Calu3 (cell line): ENCODE results near the gene SND1. TPM values are rescaled to one million over a fixed set of nuclear protein-coding genes. Genes with fewer than 3 reads are reported as not detected.

Experiments
- BruUV-seq: library from RNA; stranded (reverse); fragments of 400-500 nt; replicated peaks from 2 replicates; lab custom pipeline; 2021; lab: Mats Ljungman, UMichigan
- CTCF ChIA-PET: fragments of 300-600 bp; sonication (Branson Sonifier 250); formaldehyde crosslinking; loops from one replicate; lab custom pipeline; 2022; ENCODE audit warnings: antibody characterized with exemption; lab: Charles Lee
- DNase-seq: peaks from one replicate; pipeline ENCODE4 v3.0.0; 2022
- H3K27ac Mint-ChIP-seq: one replicate; pipeline ENCODE4 v1.8.0; 2022; ENCODE audit warnings: mixed read lengths; ENCODE audit not compliant: unreplicated experiment
- H3K27me3 Mint-ChIP-seq: one replicate; pipeline ENCODE4 v1.8.0; 2022; ENCODE audit warnings: mixed read lengths; ENCODE audit not compliant: unreplicated experiment
- H3K36me3 Mint-ChIP-seq: one replicate; pipeline ENCODE4 v1.8.0; 2022; ENCODE audit warnings: mild to moderate bottlenecking, moderate library complexity, mixed read lengths; ENCODE audit not compliant: insufficient read depth, unreplicated experiment
- H3K4me1 Mint-ChIP-seq: one replicate; pipeline ENCODE4 v1.8.0; 2022; ENCODE audit warnings: mild to moderate bottlenecking, low read depth, mixed read lengths; ENCODE audit not compliant: unreplicated experiment
- H3K4me3 Mint-ChIP-seq: one replicate; pipeline ENCODE4 v1.8.0; 2022; ENCODE audit warnings: mild to moderate bottlenecking, low read depth, moderate library complexity, mixed read lengths; ENCODE audit not compliant: unreplicated experiment
- H3K9me3 Mint-ChIP-seq: one replicate; pipeline ENCODE4 v1.8.0; 2022; ENCODE audit warnings: low read depth, mixed read lengths; ENCODE audit not compliant: unreplicated experiment
- intact Hi-C: fragments of 100-400 bp; cut with micrococcal nuclease; formaldehyde crosslinking; loops from one replicate; pipeline ENCODE4 v1.10.0; 2022; ENCODE audit not compliant: unreplicated experiment
- total RNA-seq: library from RNA; stranded (reverse); gene quantifications from 2 replicates; pipeline ENCODE4 v1.2.3, GENCODE V29; 2022
- TF ChIP-seq, protein P1 (sequence below): fragments of 200-600 bp; IDR thresholded peaks from one replicate; pipeline ENCODE4 v1.8.0; 2022; ENCODE audit warnings: antibody characterized with exemption; ENCODE audit not compliant: unreplicated experiment

SND1 gene
- total RNA-seq, 1 experiment from 2014 or later, result 205 TPM

DNA sequence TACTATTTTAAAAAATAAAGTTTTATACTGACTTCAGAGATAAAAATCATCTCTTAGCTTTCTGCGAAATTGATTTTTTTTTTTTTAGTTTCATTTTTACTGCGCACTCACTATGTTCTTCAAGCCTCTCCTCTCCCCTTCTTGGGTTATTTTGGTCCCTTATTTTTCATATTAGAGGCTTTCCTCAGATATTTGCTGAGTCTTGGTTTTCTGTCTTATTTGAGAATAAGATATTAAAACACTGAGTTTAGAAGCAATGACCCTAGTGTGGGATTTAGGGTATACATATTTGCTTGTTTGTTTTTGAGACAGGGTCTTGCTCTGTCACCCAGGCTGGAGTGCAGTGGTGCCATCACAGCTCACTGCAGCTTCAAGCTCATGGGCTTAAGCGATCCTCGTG, 59.9 kb downstream of the SND1 start:
- BruUV-seq, result no TSS peak
- no peak overlapping the region for H3K4me3 Mint-ChIP-seq
- TF ChIP-seq, protein P1, sequence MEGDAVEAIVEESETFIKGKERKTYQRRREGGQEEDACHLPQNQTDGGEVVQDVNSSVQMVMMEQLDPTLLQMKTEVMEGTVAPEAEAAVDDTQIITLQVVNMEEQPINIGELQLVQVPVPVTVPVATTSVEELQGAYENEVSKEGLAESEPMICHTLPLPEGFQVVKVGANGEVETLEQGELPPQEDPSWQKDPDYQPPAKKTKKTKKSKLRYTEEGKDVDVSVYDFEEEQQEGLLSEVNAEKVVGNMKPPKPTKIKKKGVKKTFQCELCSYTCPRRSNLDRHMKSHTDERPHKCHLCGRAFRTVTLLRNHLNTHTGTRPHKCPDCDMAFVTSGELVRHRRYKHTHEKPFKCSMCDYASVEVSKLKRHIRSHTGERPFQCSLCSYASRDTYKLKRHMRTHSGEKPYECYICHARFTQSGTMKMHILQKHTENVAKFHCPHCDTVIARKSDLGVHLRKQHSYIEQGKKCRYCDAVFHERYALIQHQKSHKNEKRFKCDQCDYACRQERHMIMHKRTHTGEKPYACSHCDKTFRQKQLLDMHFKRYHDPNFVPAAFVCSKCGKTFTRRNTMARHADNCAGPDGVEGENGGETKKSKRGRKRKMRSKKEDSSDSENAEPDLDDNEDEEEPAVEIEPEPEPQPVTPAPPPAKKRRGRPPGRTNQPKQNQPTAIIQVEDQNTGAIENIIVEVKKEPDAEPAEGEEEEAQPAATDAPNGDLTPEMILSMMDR, result no peak
- no peaks in the 10 kb centered on the region for H3K27me3 Mint-ChIP-seq
- H3K9me3 Mint-ChIP-seq, result peaks cover 4% of the 10 kb centered on the region
- intact Hi-C loops, result loop anchor here (10.0 kb wide), 1 partner anchor 423 kb away; no protein-coding TSS in a partner anchor
- H3K4me1 Mint-ChIP-seq, result peaks cover 10% of the 10 kb centered on the region
- DNase-seq, result no peak
- no peak overlapping the region for H3K27ac Mint-ChIP-seq
- H3K36me3 Mint-ChIP-seq, result peaks cover 60% of the 10 kb centered on the region
- CTCF ChIA-PET, result no interaction called here

DNA sequence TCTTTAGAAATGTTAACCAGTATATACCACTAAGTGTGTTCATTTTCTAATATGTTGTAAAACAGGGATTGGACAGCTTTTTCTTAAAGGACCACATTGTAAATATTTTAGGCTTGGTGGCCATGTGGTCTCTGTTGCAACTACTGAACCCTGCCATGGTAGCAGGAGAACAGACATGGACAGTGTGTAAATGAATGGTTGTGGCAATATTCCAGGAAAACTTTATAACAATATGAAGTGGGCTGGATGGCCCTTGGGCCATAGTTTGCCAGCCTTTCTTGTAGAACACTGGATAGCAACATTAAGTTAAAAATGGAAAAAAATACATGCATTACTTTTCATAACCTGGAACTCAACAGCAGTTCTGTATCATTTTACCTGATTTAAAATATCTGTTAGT, 61.0 kb downstream of the SND1 start:
- no peak for DNase-seq
- no peak overlapping the region for H3K27ac Mint-ChIP-seq
- H3K4me1 Mint-ChIP-seq, result no peaks in the 10 kb centered on the region
- no TSS peak for BruUV-seq
- H3K27me3 Mint-ChIP-seq, result no peaks in the 10 kb centered on the region
- TF ChIP-seq, protein P1, result no peak
- no peak overlapping the region for H3K4me3 Mint-ChIP-seq
- intact Hi-C loops, result loop anchor here (10.0 kb wide), 1 partner anchor 422 kb away; no protein-coding TSS in a partner anchor
- peaks cover 51% of the 10 kb centered on the region for H3K36me3 Mint-ChIP-seq
- H3K9me3 Mint-ChIP-seq, result peaks cover 4% of the 10 kb centered on the region
- CTCF ChIA-PET, result no interaction called here

DNA sequence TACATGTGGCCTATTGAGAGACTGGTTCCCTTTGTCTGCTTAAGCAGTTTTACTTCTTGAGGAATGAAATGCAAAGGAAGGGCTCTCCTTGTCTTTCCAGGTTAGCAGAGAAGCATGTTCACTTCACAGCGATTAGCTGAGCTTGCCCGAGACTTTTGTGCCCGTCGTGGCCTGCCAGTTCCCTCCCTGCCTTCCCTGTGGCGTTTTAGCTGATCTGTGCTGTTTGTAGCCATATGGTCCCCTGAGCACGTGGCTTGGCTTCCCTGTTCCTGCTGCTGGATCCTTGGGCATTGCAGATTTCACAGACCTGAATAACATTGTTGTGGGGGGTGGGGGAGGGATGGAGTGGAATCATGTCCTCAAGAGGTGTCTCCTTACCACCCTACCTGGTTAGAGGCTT, 61.8 kb downstream of the SND1 start:
- intact Hi-C loops, result loop anchor here (10.0 kb wide), 1 partner anchor 421 kb away; no protein-coding TSS in a partner anchor
- TF ChIP-seq, protein P1, result no peak
- no peak overlapping the region for H3K27ac Mint-ChIP-seq
- CTCF ChIA-PET, result no interaction called here
- H3K4me1 Mint-ChIP-seq, result no peaks in the 10 kb centered on the region
- H3K4me3 Mint-ChIP-seq, result no peak overlapping the region
- no peaks in the 10 kb centered on the region for H3K27me3 Mint-ChIP-seq
- no peak for DNase-seq
- H3K36me3 Mint-ChIP-seq, result peaks cover 47% of the 10 kb centered on the region
- peaks cover 4% of the 10 kb centered on the region for H3K9me3 Mint-ChIP-seq
- BruUV-seq, result no TSS peak

DNA sequence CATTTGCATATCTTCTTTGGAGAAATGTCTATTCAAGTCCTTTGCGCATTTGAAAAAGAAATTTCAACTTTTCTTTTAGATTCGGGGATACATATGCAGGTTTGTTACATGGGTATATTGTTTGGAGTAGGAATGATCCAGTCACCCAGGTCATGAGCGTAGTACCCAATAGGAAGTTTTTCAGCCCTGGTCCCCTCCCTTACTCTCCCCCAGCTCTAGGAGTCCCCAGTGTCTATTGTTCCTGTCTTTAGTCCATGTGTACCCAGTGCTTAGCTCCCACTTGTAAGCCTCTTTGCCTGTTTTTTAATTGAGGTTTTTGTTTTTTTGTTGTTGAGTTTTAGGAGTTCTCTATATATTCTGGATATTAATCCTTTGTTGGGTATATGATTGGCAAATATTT, 63.3 kb downstream of the SND1 start:
- peaks cover 4% of the 10 kb centered on the region for H3K9me3 Mint-ChIP-seq
- no peak overlapping the region for H3K4me3 Mint-ChIP-seq
- H3K4me1 Mint-ChIP-seq, result no peaks in the 10 kb centered on the region
- TF ChIP-seq, protein P1, result no peak
- H3K27me3 Mint-ChIP-seq, result no peaks in the 10 kb centered on the region
- no TSS peak for BruUV-seq
- DNase-seq, result no peak
- CTCF ChIA-PET, result no interaction called here
- H3K36me3 Mint-ChIP-seq, result peaks cover 45% of the 10 kb centered on the region
- H3K27ac Mint-ChIP-seq, result no peak overlapping the region
- intact Hi-C loops, result loop anchor here (10.0 kb wide), 1 partner anchor 420 kb away; no protein-coding TSS in a partner anchor
